Measurements from ENCODE around the gene FXYD7.

DNA sequence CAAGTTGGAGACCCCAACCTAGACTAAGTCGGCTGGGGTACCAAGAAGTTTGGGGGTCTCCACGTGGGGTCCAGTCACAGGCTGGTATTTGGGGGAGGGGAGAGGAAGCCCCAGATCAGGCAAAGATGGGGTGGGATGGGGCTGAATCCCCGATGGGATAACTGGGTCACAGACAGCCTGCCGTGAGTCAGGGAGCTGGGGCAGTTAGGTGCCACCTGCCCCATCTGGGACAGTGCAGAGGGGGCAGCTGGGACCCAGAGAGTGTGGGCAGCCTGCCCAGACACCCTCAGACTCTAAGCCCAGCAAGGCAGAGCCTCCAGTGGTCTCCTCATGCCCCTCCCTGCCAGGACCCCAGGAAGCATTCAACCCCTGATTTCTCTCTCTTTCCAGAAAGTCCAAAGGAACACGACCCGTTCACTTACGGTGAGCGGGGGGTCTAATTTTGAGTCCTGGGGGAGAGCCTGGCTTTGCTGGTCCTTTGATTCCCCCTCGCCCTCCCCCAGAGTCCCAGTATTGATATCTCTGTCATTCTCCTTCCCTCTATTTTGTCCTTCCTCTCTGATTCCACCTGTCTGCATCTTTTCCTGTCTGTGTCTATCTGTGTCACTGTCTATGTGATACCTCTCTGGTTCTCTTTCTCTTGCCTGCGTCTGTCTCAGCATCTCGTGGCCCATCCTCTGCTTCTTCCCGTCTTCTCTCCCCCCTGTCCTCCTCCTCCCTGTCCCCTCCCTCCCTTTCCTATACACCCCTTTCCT lies 2.7 kb upstream of the FXYD7 start:
- TF ChIP-seq EZH2phosphoT487 (IDR thresholded peaks at IDR 0.05; ENCODE audit: insufficient read depth, low read depth) (no peak), EZH2 (IDR thresholded peaks at IDR 0.05; ENCODE audit: insufficient read depth, poor library complexity, severe bottlenecking) (no peak)

Data from GM23248 (cell line).